ENCODE measurements around the gene AKR1E2. TPM values are rescaled to one million over a fixed set of nuclear protein-coding genes. Genes with fewer than 3 reads are reported as not detected.

Gene AKR1E2
- total and polyA plus RNA-seq, 4 donors, result 0.46 to 9.4 (median 2.6) TPM

DNA sequence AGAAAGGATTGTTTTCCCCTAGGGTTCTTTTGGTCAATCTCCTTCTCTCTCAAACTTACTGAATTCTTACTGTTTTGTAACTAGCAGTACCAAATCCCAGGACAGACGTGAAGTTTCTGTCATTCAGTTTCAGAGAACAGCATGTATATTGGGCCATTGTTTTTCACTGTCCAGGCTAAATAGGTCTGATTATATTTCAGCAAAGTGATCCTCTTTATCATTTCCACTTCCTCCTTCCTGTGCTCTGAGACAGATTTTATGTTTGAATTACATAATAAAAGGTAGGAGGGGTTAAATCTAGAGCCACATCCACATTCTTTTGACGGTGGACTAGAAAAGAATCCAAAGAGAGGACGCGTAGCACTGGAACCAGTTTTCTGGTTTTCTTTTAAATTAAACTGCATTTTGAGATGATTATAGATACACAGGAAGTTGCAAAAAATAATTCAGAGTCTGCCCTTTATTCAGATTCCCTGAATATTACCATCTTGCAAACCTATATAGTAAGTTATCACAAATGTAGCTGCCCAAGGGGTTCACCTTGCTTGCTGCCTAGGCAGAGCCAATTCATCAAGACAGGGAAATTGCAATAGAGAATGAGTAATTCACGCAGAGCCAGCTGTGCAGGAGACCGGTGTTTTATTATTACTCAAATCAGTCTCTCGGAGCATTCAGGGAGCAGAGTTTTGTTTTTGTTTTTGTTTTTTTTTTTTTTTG lies 40.1 kb downstream of the AKR1E2 start:
- Histone ChIP-seq H3K27me3 (ENCODE audit: control insufficient read depth in 4 of 4, insufficient read depth in 4 of 4, low read length in 3 of 4) (no peaks in the 10 kb centered on the region), H3K27ac (ENCODE audit: low read depth in 1 of 2, low read length in 2 of 2) (no peak overlapping the region), H3K4me3 (ENCODE audit: low read depth in 1 of 3, low read length in 3 of 3) (no peak overlapping the region), H3K4me1 (ENCODE audit: control insufficient read depth in 4 of 4, insufficient read depth in 4 of 4, low read length in 3 of 4) (no peaks in the 10 kb centered on the region), H3K9ac (ENCODE audit: low read depth in 1 of 2, low read length in 2 of 2) (no peak overlapping the region), H3K9me3 (ENCODE audit: control insufficient read depth in 4 of 4, low read length in 3 of 4) (no peaks in the 10 kb centered on the region), H3K36me3 (ENCODE audit: control insufficient read depth in 4 of 4, insufficient read depth in 3 of 4, low read depth in 1 of 4, low read length in 3 of 4) (no peaks in the 10 kb centered on the region)
- no peak for DNase-seq (ENCODE audit: low spot score)
- 81% methylated on average over 7 of the region's 7 CpGs for WGBS
- TF ChIP-seq EGR1 (IDR thresholded peaks at IDR 0.05; ENCODE audit: low read depth in 2 of 2), result no peak
- TF ChIP-seq JUND (IDR thresholded peaks at IDR 0.05), result no peak
- TF ChIP-seq HNF4G (IDR thresholded peaks at IDR 0.05), result no peak
- TF ChIP-seq, protein P1, sequence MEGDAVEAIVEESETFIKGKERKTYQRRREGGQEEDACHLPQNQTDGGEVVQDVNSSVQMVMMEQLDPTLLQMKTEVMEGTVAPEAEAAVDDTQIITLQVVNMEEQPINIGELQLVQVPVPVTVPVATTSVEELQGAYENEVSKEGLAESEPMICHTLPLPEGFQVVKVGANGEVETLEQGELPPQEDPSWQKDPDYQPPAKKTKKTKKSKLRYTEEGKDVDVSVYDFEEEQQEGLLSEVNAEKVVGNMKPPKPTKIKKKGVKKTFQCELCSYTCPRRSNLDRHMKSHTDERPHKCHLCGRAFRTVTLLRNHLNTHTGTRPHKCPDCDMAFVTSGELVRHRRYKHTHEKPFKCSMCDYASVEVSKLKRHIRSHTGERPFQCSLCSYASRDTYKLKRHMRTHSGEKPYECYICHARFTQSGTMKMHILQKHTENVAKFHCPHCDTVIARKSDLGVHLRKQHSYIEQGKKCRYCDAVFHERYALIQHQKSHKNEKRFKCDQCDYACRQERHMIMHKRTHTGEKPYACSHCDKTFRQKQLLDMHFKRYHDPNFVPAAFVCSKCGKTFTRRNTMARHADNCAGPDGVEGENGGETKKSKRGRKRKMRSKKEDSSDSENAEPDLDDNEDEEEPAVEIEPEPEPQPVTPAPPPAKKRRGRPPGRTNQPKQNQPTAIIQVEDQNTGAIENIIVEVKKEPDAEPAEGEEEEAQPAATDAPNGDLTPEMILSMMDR (IDR thresholded peaks at IDR 0.05; ENCODE audit: low read depth, low read length, missing input control), result no peak
- no peak for TF ChIP-seq FOXA2 (IDR thresholded peaks at IDR 0.05)
- TF ChIP-seq FOXA1 (IDR thresholded peaks at IDR 0.05), result no peak
- no peak for TF ChIP-seq YY1 (IDR thresholded peaks at IDR 0.05)
- no peak for TF ChIP-seq TAF1 (conservative IDR thresholded peaks at IDR 0.05)
- no peak for TF ChIP-seq SP1 (IDR thresholded peaks at IDR 0.05)
- TF ChIP-seq, protein P2, sequence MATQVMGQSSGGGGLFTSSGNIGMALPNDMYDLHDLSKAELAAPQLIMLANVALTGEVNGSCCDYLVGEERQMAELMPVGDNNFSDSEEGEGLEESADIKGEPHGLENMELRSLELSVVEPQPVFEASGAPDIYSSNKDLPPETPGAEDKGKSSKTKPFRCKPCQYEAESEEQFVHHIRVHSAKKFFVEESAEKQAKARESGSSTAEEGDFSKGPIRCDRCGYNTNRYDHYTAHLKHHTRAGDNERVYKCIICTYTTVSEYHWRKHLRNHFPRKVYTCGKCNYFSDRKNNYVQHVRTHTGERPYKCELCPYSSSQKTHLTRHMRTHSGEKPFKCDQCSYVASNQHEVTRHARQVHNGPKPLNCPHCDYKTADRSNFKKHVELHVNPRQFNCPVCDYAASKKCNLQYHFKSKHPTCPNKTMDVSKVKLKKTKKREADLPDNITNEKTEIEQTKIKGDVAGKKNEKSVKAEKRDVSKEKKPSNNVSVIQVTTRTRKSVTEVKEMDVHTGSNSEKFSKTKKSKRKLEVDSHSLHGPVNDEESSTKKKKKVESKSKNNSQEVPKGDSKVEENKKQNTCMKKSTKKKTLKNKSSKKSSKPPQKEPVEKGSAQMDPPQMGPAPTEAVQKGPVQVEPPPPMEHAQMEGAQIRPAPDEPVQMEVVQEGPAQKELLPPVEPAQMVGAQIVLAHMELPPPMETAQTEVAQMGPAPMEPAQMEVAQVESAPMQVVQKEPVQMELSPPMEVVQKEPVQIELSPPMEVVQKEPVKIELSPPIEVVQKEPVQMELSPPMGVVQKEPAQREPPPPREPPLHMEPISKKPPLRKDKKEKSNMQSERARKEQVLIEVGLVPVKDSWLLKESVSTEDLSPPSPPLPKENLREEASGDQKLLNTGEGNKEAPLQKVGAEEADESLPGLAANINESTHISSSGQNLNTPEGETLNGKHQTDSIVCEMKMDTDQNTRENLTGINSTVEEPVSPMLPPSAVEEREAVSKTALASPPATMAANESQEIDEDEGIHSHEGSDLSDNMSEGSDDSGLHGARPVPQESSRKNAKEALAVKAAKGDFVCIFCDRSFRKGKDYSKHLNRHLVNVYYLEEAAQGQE (IDR thresholded peaks at IDR 0.05), result no peak
- no peak for TF ChIP-seq GABPA (IDR thresholded peaks at IDR 0.05 in 1 of 2, conservative IDR thresholded peaks at IDR 0.05 in 1 of 2)
- TF ChIP-seq, protein P3, sequence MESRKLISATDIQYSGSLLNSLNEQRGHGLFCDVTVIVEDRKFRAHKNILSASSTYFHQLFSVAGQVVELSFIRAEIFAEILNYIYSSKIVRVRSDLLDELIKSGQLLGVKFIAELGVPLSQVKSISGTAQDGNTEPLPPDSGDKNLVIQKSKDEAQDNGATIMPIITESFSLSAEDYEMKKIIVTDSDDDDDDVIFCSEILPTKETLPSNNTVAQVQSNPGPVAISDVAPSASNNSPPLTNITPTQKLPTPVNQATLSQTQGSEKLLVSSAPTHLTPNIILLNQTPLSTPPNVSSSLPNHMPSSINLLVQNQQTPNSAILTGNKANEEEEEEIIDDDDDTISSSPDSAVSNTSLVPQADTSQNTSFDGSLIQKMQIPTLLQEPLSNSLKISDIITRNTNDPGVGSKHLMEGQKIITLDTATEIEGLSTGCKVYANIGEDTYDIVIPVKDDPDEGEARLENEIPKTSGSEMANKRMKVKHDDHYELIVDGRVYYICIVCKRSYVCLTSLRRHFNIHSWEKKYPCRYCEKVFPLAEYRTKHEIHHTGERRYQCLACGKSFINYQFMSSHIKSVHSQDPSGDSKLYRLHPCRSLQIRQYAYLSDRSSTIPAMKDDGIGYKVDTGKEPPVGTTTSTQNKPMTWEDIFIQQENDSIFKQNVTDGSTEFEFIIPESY (IDR thresholded peaks at IDR 0.05), result no peak
- TF ChIP-seq NR2F2 (IDR thresholded peaks at IDR 0.05), result no peak
- no peak for TF ChIP-seq RAD21 (IDR thresholded peaks at IDR 0.05)
- TF ChIP-seq, protein P4, sequence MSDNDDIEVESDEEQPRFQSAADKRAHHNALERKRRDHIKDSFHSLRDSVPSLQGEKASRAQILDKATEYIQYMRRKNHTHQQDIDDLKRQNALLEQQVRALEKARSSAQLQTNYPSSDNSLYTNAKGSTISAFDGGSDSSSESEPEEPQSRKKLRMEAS (IDR thresholded peaks at IDR 0.05), result no peak
- TF ChIP-seq RXRA (IDR thresholded peaks at IDR 0.05), result no peak
- TF ChIP-seq, protein P5, sequence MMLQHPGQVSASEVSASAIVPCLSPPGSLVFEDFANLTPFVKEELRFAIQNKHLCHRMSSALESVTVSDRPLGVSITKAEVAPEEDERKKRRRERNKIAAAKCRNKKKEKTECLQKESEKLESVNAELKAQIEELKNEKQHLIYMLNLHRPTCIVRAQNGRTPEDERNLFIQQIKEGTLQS (IDR thresholded peaks at IDR 0.05), result no peak
- TF ChIP-seq HNF4A (conservative IDR thresholded peaks at IDR 0.05), result no peak
